T-helper 2 cell (primary cell): Measurements from ENCODE around the gene TCTN1.
A peak's percentile ranks its signal among the peaks of the same experiment; 100 is the strongest.
"Not testable (repeated sequence)": the region's sequence is repeated elsewhere in the genome, so short reads cannot be mapped to it uniquely, and the experiment has no call there.

Experiments used
- DNase-seq, 5 experiments: peaks; one replicate each; pipeline versions ENCODE4 v3.0.0 to v3.0.0-alpha.2; 2012 to 2022
- total RNA-seq, 2 donors: gene quantifications; one replicate each; lab custom pipeline; 2026; lab: John Stamatoyannopoulos, UW

Gene TCTN1
- 1.9 to 5.9 reads per million in 2 donors for total RNA-seq

GRCh38 chr12:110613771-110614684 lies at the start of gene TCTN1:
Gene TCTN1 (plus strand): TSS chr12:110614129. CDS start chr12:110614183, 54 bp downstream.
- peak; percentile 88 to 97 (median 94) for DNase-seq

GRCh38 chr12:110564471-110564991 lies 49.4 kb upstream of the TCTN1 start:
- no peak for DNase-seq

GRCh38 chr12:110565894-110566871 lies 47.7 kb upstream of the TCTN1 start:
- DNase-seq = no peak

- DNase-seq = no peak
These were observed 46.9 kb upstream of the TCTN1 start for GRCh38 chr12:110566993-110567392.

DNA sequence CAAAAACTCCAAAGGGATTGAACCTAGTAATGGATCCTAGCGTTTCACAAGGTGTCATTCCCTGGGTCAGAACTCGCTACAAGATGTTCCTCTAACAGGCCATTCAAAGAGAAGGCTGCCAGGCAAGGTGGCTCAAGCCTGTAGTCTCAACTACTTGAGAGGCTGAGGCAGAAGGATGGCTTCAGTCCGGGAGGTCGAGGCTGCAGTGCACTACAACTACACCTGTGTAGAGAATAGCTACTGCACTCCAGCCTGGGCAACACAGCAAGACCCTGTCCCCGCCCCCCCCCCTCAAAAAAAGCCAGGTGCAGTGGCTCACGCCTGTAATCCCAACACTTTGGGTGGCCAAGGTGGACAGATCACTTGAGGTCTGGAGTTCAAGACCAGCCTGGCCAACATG lies 45.2 kb upstream of the TCTN1 start:
- DNase-seq = no peak

DNA sequence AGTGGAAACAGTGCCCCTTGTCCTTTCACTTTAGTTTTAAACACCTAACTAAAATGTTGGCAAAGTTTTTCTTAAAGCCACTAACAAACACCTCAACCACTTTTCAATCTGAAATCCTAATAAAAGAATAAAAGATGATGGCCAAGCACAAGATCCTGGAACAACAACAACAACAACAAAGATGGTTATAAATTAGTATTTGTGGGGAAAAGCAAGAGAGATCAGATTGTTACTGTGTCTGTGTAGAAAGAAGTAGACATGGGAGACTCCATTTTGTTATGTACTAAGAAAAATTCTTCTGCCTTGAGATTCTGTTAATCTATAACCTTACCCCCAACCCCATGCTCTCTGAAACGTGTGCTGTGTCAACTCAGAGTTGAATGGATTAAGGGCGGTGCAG lies 44.1 kb upstream of the TCTN1 start:
- not testable (repeated sequence) for DNase-seq

GRCh38 chr12:110570798-110571197 lies 43.1 kb upstream of the TCTN1 start:
- not testable (repeated sequence) for DNase-seq

- no peak for DNase-seq
These were observed 39.9 kb upstream of the TCTN1 start for GRCh38 chr12:110574044-110574443.

- not testable (repeated sequence) for DNase-seq
These were observed 39.2 kb upstream of the TCTN1 start for GRCh38 chr12:110574717-110575230.

- no peak for DNase-seq
These were observed 38.6 kb upstream of the TCTN1 start for GRCh38 chr12:110575326-110575725.

DNA sequence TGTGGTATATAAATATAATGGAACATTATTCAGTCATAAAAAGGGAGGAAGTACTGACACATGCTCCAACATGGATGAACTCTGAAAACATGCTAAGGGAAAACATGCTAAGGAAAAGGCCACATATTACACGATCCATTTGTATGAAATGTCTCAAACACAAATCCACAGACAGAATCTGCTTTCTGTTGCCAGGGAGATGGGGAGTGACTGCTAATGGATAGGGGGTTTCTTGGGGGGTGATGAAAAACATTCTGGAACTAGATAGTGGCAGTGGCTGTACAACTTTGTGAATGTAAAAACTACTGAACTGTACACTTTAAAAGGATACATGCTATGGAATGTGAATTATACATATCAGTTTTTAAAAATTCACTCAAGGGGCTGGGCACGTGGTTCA lies 37.4 kb upstream of the TCTN1 start:
- no peak for DNase-seq

DNA sequence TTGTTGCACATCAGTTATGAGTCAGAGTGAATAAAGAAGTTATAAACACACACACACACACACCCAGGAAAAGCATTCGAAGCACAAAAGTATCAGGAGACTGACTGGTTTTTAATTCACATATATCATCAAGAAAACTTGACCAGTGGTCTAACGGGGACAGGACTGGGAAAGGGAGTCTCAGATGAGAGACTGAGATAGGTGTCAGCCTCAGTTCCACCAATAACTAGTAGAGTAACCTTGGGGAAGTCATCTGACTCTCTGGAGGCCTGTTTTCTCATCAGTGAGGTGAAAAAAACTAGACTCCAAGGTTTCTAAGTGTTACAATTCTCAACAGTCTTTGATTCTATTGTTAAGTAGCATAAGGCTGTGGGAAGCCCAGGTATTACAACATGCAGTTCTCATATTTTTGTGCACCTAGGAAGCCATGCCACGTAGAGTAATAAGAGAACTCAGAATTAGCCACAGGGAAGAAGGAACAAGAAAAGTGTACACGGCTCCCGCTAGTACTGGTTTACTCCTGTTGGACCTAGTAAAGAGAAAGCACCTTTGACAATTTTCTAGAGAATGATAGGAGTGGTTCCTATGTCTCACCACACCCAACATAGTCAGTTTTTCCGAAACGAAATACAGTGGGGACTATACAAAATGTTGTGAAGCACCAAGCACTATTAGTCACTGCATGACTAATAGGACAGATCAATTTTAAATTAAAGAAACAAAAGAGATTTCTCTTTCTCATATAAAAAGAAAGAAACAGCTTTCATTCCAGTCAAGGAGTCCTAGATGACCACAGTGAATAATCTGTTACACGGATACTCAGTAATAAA lies 35.9 kb upstream of the TCTN1 start:
- DNase-seq = peak in 1 of 5 experiments; percentile 88

GRCh38 chr12:110578694-110579534 lies 35.0 kb upstream of the TCTN1 start:
- peak in 1 of 5 experiments; percentile 29 for DNase-seq

- peak in 1 of 5 experiments; percentile 31 for DNase-seq
These were observed 34.2 kb upstream of the TCTN1 start for GRCh38 chr12:110579535-110580253.

DNA sequence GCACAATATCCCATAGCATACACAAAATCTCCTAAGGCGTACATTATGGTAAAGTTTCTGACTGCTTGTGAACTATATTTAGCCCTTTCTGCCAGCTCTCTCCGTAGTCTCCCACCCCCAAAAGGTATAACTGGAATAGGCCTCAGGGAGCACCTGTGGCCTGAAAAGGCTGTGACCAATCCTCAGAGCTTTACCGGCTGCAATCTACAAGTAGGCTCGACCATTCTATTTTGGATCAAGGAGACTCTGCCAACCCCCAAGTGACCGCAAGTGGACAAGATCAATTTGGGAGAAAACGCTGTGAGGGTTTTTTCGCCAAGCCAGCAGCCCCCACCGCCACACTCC lies 32.0 kb upstream of the TCTN1 start:
- DNase-seq = no peak

DNA sequence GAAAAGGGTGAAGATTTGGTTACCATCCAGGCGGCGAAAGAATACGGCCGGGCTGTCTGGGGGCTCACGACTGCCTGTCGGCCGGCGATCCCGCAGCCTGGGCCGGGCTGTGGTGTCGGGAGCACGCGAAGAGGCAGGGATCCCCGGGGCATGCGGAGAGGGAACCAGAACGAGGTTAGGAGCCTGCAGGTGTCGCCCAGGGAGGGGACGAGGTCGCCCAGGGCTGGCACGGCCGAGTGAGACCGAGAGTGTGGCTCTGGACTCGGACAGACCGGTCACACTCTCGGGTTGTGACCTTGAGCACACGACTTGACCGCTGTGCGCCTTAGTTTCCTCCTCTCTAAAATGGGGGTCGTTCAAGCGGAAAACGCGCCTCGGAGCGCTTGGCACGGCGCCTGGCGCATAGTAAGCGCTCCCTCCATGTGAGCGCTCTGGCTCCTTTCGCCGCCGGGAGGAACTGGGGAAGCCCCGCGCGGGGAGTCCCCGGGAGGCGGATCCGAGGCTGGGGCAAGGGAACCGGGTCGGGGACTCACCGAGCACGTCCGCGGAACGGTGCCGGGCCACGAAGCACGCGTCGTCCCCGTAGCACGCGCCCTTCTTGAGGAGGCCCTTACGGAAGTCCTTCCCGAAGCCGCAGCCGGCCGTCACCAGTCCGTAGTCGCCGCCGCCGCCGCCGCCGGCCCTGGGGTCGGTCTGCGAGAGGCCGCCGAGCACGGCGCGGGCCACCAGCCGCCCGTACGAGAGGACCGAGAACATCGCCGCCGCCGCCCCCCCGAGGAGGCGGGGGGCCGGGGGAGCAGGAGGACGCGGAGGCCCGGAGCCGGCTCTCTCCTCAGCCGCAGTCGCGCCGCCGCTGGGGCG lies 31.4 kb upstream of the TCTN1 start:
- peak; percentile 62 to 75 (median 67) for DNase-seq

- peak; percentile 89 to 96 (median 96) for DNase-seq
These were observed 30.5 kb upstream of the TCTN1 start, which contains the start of gene PPTC7 for GRCh38 chr12:110583137-110584059. Gene PPTC7 (minus strand): TSS chr12:110583318. CDS start chr12:110583031, 287 bp downstream.
